Skeletal muscle satellite cell (primary cell): Measurements from ENCODE around the gene SELENOO.

Source experiments
- H3K27me3 ChIP-seq: 2 replicates; pipeline ENCODE4 v1.7.0; 2013; ENCODE audit warnings: low read length; ENCODE audit not compliant: control insufficient read depth, insufficient read depth
- H3K36me3 ChIP-seq: 2 replicates; pipeline ENCODE4 v1.7.0; 2013; ENCODE audit warnings: mild to moderate bottlenecking, control low read depth, low read length; ENCODE audit not compliant: insufficient read depth
- H3K4me1 ChIP-seq: 2 replicates; pipeline ENCODE4 v1.7.0; 2013; ENCODE audit warnings: low read length; ENCODE audit not compliant: control insufficient read depth, insufficient read depth
- H3K4me2 ChIP-seq: 2 replicates; pipeline ENCODE4 v1.7.0; 2013; ENCODE audit warnings: mild to moderate bottlenecking, low read length
- H3K4me3 ChIP-seq: 2 replicates; pipeline ENCODE4 v1.7.0; 2013; ENCODE audit warnings: low read length
- H3K9ac ChIP-seq: 2 replicates; pipeline ENCODE4 v1.7.0; 2013; ENCODE audit warnings: mild to moderate bottlenecking, low read depth, low read length, moderate library complexity
- H3K9me3 ChIP-seq: replicated peaks from 2 replicates; pipeline ENCODE4 v1.7.0; 2013; ENCODE audit warnings: mild to moderate bottlenecking, control low read depth, low read length

SELENOO gene

GRCh38 chr22:50244420-50245213, 43.8 kb downstream of the SELENOO start, which contains the start of gene TUBGCP6:
Gene TUBGCP6 (minus strand): TSS chr22:50245023. CDS start chr22:50244459, 564 bp downstream.
- Histone ChIP-seq H3K4me2 (peak within 1 kb of the TSS; percentile 97), H3K4me1 (peaks cover 24% of the 10 kb centered on the region), H3K36me3 (peaks cover 27% of the 10 kb centered on the region), H3K4me3 (peak within 1 kb of the TSS; percentile 100), H3K9ac (peak within 1 kb of the TSS; percentile 92), H3K27me3 (no peaks in the 10 kb centered on the region), H3K9me3 (no peaks in the 10 kb centered on the region)

- no peaks in the 10 kb centered on the region for H3K27me3 ChIP-seq
- peak overlapping the region; percentile 97 for H3K4me2 ChIP-seq
- peak overlapping the region; percentile 100 for H3K4me3 ChIP-seq
- peaks cover 32% of the 10 kb centered on the region for H3K4me1 ChIP-seq
- peak overlapping the region; percentile 92 for H3K9ac ChIP-seq
- H3K9me3 ChIP-seq: no peaks in the 10 kb centered on the region
- H3K36me3 ChIP-seq: peaks cover 20% of the 10 kb centered on the region
Measured at GRCh38 chr22:50245214-50246072, 44.6 kb downstream of the SELENOO start.

GRCh38 chr22:50246242-50247175, 45.7 kb downstream of the SELENOO start:
- Histone ChIP-seq H3K4me3 (no peak overlapping the region), H3K9me3 (no peaks in the 10 kb centered on the region), H3K36me3 (peaks cover 20% of the 10 kb centered on the region), H3K9ac (no peak overlapping the region), H3K4me2 (peak overlapping the region; percentile 97), H3K4me1 (peaks cover 37% of the 10 kb centered on the region), H3K27me3 (no peaks in the 10 kb centered on the region)

GRCh38 chr22:50247748-50248147, 46.9 kb downstream of the SELENOO start:
- Histone ChIP-seq H3K4me3 (no peak overlapping the region), H3K36me3 (peaks cover 20% of the 10 kb centered on the region), H3K9me3 (no peaks in the 10 kb centered on the region), H3K4me1 (peaks cover 34% of the 10 kb centered on the region), H3K27me3 (no peaks in the 10 kb centered on the region), H3K4me2 (no peak overlapping the region), H3K9ac (no peak overlapping the region)

- Histone ChIP-seq H3K4me2 (no peak overlapping the region), H3K9me3 (no peaks in the 10 kb centered on the region), H3K4me3 (no peak overlapping the region), H3K27me3 (no peaks in the 10 kb centered on the region), H3K9ac (no peak overlapping the region), H3K4me1 (peaks cover 32% of the 10 kb centered on the region), H3K36me3 (peaks cover 23% of the 10 kb centered on the region)
Measured at GRCh38 chr22:50248196-50249081, 47.6 kb downstream of the SELENOO start.

GRCh38 chr22:50249341-50250248, 48.8 kb downstream of the SELENOO start:
- H3K4me2 ChIP-seq: peak overlapping the region; percentile 100
- no peaks in the 10 kb centered on the region for H3K9me3 ChIP-seq
- peak overlapping the region; percentile 95 for H3K9ac ChIP-seq
- H3K27me3 ChIP-seq: no peaks in the 10 kb centered on the region
- peaks cover 32% of the 10 kb centered on the region for H3K4me1 ChIP-seq
- H3K36me3 ChIP-seq: peaks cover 23% of the 10 kb centered on the region
- H3K4me3 ChIP-seq: peak overlapping the region; percentile 93

GRCh38 chr22:50250249-50250554, 49.4 kb downstream of the SELENOO start:
- no peaks in the 10 kb centered on the region for H3K27me3 ChIP-seq
- peak overlapping the region; percentile 93 for H3K4me3 ChIP-seq
- H3K4me1 ChIP-seq: peaks cover 32% of the 10 kb centered on the region
- no peaks in the 10 kb centered on the region for H3K9me3 ChIP-seq
- H3K36me3 ChIP-seq: peaks cover 29% of the 10 kb centered on the region
- peak overlapping the region; percentile 100 for H3K4me2 ChIP-seq
- H3K9ac ChIP-seq: peak overlapping the region; percentile 95

- Histone ChIP-seq H3K27me3 (no peaks in the 10 kb centered on the region), H3K4me3 (peak within 1 kb of the TSS; percentile 93), H3K36me3 (peaks cover 28% of the 10 kb centered on the region), H3K9ac (peak within 1 kb of the TSS; percentile 95), H3K4me2 (peak within 1 kb of the TSS; percentile 100), H3K4me1 (peaks cover 27% of the 10 kb centered on the region), H3K9me3 (no peaks in the 10 kb centered on the region)
Measured at GRCh38 chr22:50250555-50251476, 50.0 kb downstream of the SELENOO start, which contains the start of gene HDAC10. Gene HDAC10 (minus strand): TSS chr22:50251265. CDS start chr22:50251032, 233 bp downstream.

GRCh38 chr22:50251477-50252081, 50.8 kb downstream of the SELENOO start:
- H3K36me3 ChIP-seq: peaks cover 27% of the 10 kb centered on the region
- peak overlapping the region; percentile 95 for H3K9ac ChIP-seq
- H3K27me3 ChIP-seq: no peaks in the 10 kb centered on the region
- H3K4me3 ChIP-seq: peak overlapping the region; percentile 93
- peak overlapping the region; percentile 100 for H3K4me2 ChIP-seq
- no peaks in the 10 kb centered on the region for H3K9me3 ChIP-seq
- peaks cover 23% of the 10 kb centered on the region for H3K4me1 ChIP-seq
